Liver (tissue), 9 donors: ENCODE measurements around the gene CNOT8. TPM values are rescaled to one million over a fixed set of nuclear protein-coding genes. Genes with fewer than 3 reads are reported as not detected.

Source experiments
- DNase-seq: peaks from one replicate; pipeline ENCODE4 v3.0.0-alpha.2; 2017; ENCODE audit warnings: low spot score
- H3K27ac ChIP-seq, 2 donors: one replicate each; pipeline ENCODE4 v1.7.0; 2013; ENCODE audit warnings: inconsistent platforms in 2 of 2, low read length in 2 of 2, control low read depth in 1 of 2, low read depth in 1 of 2, mild to moderate bottlenecking in 1 of 2
- H3K27me3 ChIP-seq, 4 donors: one replicate each; pipeline versions ENCODE4 v1.6.1 to v1.7.0; 2013; ENCODE audit warnings: low read length in 3 of 4, inconsistent platforms in 1 of 4, mild to moderate bottlenecking in 1 of 4, moderate library complexity in 1 of 4; ENCODE audit not compliant: control insufficient read depth in 4 of 4, insufficient read depth in 4 of 4
- H3K36me3 ChIP-seq, 4 donors: one replicate each; pipeline versions ENCODE4 v1.6.1 to v1.7.0; 2013; ENCODE audit warnings: low read length in 3 of 4, mild to moderate bottlenecking in 3 of 4, low read depth in 1 of 4, moderate library complexity in 1 of 4; ENCODE audit not compliant: control insufficient read depth in 4 of 4, insufficient read depth in 3 of 4
- H3K4me1 ChIP-seq, 4 donors: one replicate each; pipeline versions ENCODE4 v1.6.1 to v1.7.0; 2013; ENCODE audit warnings: low read length in 3 of 4, mild to moderate bottlenecking in 3 of 4, moderate library complexity in 1 of 4; ENCODE audit not compliant: control insufficient read depth in 4 of 4, insufficient read depth in 4 of 4
- H3K4me3 ChIP-seq, 3 donors: one replicate each; pipeline versions ENCODE4 v1.6.1 to v1.7.0; 2013; ENCODE audit warnings: low read length in 3 of 3, control low read depth in 1 of 3, low read depth in 1 of 3, mild to moderate bottlenecking in 1 of 3
- H3K9ac ChIP-seq, 2 donors: one replicate each; pipeline ENCODE4 v1.7.0; 2013; ENCODE audit warnings: low read length in 2 of 2, mild to moderate bottlenecking in 2 of 2, moderate library complexity in 2 of 2, control low read depth in 1 of 2, low read depth in 1 of 2
- H3K9me3 ChIP-seq, 4 donors: one replicate each; pipeline versions ENCODE4 v1.6.1 to v1.7.0; 2013; ENCODE audit warnings: low read length in 3 of 4; ENCODE audit not compliant: control insufficient read depth in 4 of 4
- ATF3 ChIP-seq: IDR thresholded peaks from 2 replicates; pipeline ENCODE4 v1.6.1; 2016; ENCODE audit warnings: antibody characterized with exemption
- EGR1 ChIP-seq, 2 donors: IDR thresholded peaks; 2 replicates each; pipeline ENCODE4 v1.6.1; 2016 to 2018; ENCODE audit warnings: antibody characterized with exemption in 2 of 2, low read depth in 2 of 2
- FOXA1 ChIP-seq: IDR thresholded peaks from 2 replicates; pipeline ENCODE4 v1.6.1; 2016; ENCODE audit warnings: antibody characterized with exemption
- FOXA2 ChIP-seq: IDR thresholded peaks from 2 replicates; pipeline ENCODE4 v1.6.1; 2016; ENCODE audit warnings: antibody characterized with exemption
- GABPA ChIP-seq, 2 donors: IDR thresholded peaks in 1 of 2; conservative IDR thresholded peaks in 1 of 2; 2 replicates each; pipeline ENCODE4 v1.6.1; 2016; ENCODE audit warnings: antibody characterized with exemption in 2 of 2, mild to moderate bottlenecking in 1 of 2, moderate library complexity in 1 of 2
- HNF4A ChIP-seq, 2 donors: conservative IDR thresholded peaks; 2 replicates each; pipeline ENCODE4 v1.6.1; 2016; ENCODE audit warnings: antibody characterized with exemption in 2 of 2, mild to moderate bottlenecking in 2 of 2
- MAX ChIP-seq: IDR thresholded peaks from 2 replicates; pipeline ENCODE4 v1.6.1; 2016; ENCODE audit warnings: antibody characterized with exemption
- NR2F2 ChIP-seq: IDR thresholded peaks from 2 replicates; pipeline ENCODE4 v1.6.1; 2016; ENCODE audit warnings: antibody characterized with exemption
- RAD21 ChIP-seq, 2 donors: IDR thresholded peaks; 2 replicates each; pipeline ENCODE4 v1.6.1; 2016; ENCODE audit warnings: antibody characterized with exemption in 2 of 2, mild to moderate bottlenecking in 2 of 2
- REST ChIP-seq: IDR thresholded peaks from 2 replicates; pipeline ENCODE4 v1.6.1; 2016; ENCODE audit warnings: antibody characterized with exemption, mild to moderate bottlenecking
- RXRA ChIP-seq, 2 donors: IDR thresholded peaks; 2 replicates each; pipeline ENCODE4 v1.6.1; 2017 to 2018; ENCODE audit warnings: antibody characterized with exemption in 2 of 2, mild to moderate bottlenecking in 1 of 2
- SP1 ChIP-seq: IDR thresholded peaks from 2 replicates; pipeline ENCODE4 v1.6.1; 2018; ENCODE audit warnings: antibody characterized with exemption, mild to moderate bottlenecking
- TAF1 ChIP-seq: conservative IDR thresholded peaks from 2 replicates; pipeline ENCODE4 v1.6.1; 2016; ENCODE audit warnings: antibody characterized with exemption, mild to moderate bottlenecking
- WGBS: extraction: QIAGEN DNeasy Blood & Tissue Kit; methylation state at CpG from one replicate; pipeline ENCODE4 v1.1.7; 2013; 5-methylcytosine and 5-hydroxymethylcytosine counted together
- polyA plus RNA-seq, 2 donors: library from polyadenylated mRNA; stranded (reverse) in 1 of 2; unstranded in 1 of 2; fragments of 200-250 nt in 1 of 2; fragments of >200 nt in 1 of 2; fragmentation: Nextera tagmentation in 1 of 2; extraction: Ambion mirVana in 1 of 2; gene quantifications; one replicate each; pipeline versions ENCODE4 v1.2.1 to v1.2.3, GENCODE V29; 2013 to 2015
- total RNA-seq, 2 donors: library from RNA; depleted of rRNA; stranded (reverse); fragments of >200 nt; gene quantifications; one replicate each; pipeline ENCODE4 v1.2.3, GENCODE V29; 2014
- TF ChIP-seq, protein P1 (sequence below): IDR thresholded peaks from 2 replicates; pipeline ENCODE4 v1.6.1; 2016; ENCODE audit warnings: antibody characterized with exemption
- donor health status: healthy.
- donor health status: healthy.
- donor health status: healthy.
- donor health status: healthy.
- donor health status: healthy.

Gene CNOT8
- total and polyA plus RNA-seq, 4 donors = 12.6 to 38.9 (median 20.8) TPM

GRCh38 chr5:154860123-154860522, 1.7 kb downstream of the CNOT8 start:
- H3K4me1 ChIP-seq = peaks cover 4 to 27% (median 24%) of the 10 kb centered on the region in 4 donors
- TF ChIP-seq RAD21 (IDR thresholded peaks at IDR 0.05) (no peak), FOXA1 (no peak), ATF3 (no peak), MAX (no peak)

DNA sequence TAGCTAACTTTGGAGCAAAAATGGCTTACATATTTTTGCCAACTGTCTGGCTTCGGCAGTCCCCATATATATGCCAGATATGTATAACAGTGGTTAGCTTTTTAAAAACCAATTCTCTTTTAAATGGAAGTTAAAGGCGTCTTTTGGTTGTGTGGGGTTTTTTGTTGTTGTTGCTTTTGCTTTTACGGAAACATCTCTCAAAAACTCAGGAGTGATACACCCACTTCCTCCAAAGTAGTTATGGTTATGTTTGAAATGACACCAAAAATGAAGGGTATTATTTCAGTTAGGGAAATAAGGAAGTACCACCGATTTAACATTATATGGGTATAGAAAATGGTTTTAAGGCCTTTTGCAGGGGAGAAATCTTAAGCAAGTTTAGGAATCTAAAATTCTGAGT, 2.3 kb downstream of the CNOT8 start:
- Histone ChIP-seq H3K9ac (no peak overlapping the region), H3K4me1 (peaks cover 4 to 27% (median 24%) of the 10 kb centered on the region in 4 donors), H3K36me3 (peaks cover 0 to 8% (median 6%) of the 10 kb centered on the region in 4 donors), H3K4me3 (no peak overlapping the region), H3K9me3 (no peaks in the 10 kb centered on the region), H3K27me3 (no peaks in the 10 kb centered on the region), H3K27ac (peak overlapping the region in 1 of 2 donors; percentile 93)
- 50% methylated on average over 4 of the region's 4 CpGs for WGBS
- TF ChIP-seq SP1 (no peak), TAF1 (no peak)
- TF ChIP-seq, protein P1, sequence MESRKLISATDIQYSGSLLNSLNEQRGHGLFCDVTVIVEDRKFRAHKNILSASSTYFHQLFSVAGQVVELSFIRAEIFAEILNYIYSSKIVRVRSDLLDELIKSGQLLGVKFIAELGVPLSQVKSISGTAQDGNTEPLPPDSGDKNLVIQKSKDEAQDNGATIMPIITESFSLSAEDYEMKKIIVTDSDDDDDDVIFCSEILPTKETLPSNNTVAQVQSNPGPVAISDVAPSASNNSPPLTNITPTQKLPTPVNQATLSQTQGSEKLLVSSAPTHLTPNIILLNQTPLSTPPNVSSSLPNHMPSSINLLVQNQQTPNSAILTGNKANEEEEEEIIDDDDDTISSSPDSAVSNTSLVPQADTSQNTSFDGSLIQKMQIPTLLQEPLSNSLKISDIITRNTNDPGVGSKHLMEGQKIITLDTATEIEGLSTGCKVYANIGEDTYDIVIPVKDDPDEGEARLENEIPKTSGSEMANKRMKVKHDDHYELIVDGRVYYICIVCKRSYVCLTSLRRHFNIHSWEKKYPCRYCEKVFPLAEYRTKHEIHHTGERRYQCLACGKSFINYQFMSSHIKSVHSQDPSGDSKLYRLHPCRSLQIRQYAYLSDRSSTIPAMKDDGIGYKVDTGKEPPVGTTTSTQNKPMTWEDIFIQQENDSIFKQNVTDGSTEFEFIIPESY = no peak
- DNase-seq = no peak

More at GRCh38 chr5:154860123-154860522, 1.7 kb downstream of the CNOT8 start:
- DNase-seq = no peak
- peaks cover 0 to 8% (median under 1%) of the 10 kb centered on the region in 4 donors for H3K36me3 ChIP-seq
- H3K9ac ChIP-seq = peak overlapping the region in 1 of 2 donors; percentile 8
- H3K27me3 ChIP-seq = no peaks in the 10 kb centered on the region
- 47% methylated on average over 5 of the region's 5 CpGs for WGBS
- H3K27ac ChIP-seq = peak overlapping the region; percentile 90 to 93
- H3K4me3 ChIP-seq = peak overlapping the region in 2 of 3 donors; percentile 27 to 75
- H3K9me3 ChIP-seq = no peaks in the 10 kb centered on the region

GRCh38 chr5:154861946-154862345, 3.5 kb downstream of the CNOT8 start:
- WGBS = 80% methylated on average over 8 of the region's 8 CpGs
- Histone ChIP-seq H3K36me3 (peaks cover 0 to 13% (median 11%) of the 10 kb centered on the region in 4 donors), H3K4me1 (peaks cover 4 to 23% (median 21%) of the 10 kb centered on the region in 4 donors), H3K27me3 (no peaks in the 10 kb centered on the region), H3K9ac (no peak overlapping the region), H3K4me3 (no peak overlapping the region), H3K27ac (no peak overlapping the region), H3K9me3 (no peaks in the 10 kb centered on the region)
- no peak for DNase-seq
- TF ChIP-seq EGR1 (IDR thresholded peaks at IDR 0.05; ENCODE audit: low read depth in 2 of 2) (no peak), FOXA2 (no peak), NR2F2 (no peak), RAD21 (IDR thresholded peaks at IDR 0.05) (no peak), HNF4A (conservative IDR thresholded peaks at IDR 0.05) (no peak)

GRCh38 chr5:154862766-154863165, 4.3 kb downstream of the CNOT8 start:
- Histone ChIP-seq H3K27ac (no peak overlapping the region), H3K4me1 (peaks cover 4 to 18% (median 17%) of the 10 kb centered on the region in 4 donors), H3K27me3 (no peaks in the 10 kb centered on the region), H3K9me3 (no peaks in the 10 kb centered on the region), H3K4me3 (no peak overlapping the region), H3K36me3 (peaks cover 0 to 17% (median 11%) of the 10 kb centered on the region in 4 donors), H3K9ac (no peak overlapping the region)
- WGBS = 80% methylated on average over 2 of the region's 2 CpGs
- DNase-seq = no peak
- no peak for TF ChIP-seq EGR1 (IDR thresholded peaks at IDR 0.05; ENCODE audit: low read depth in 2 of 2)
- no peak for TF ChIP-seq SP1
- TF ChIP-seq MAX = no peak
- TF ChIP-seq, protein P1 = no peak
- TF ChIP-seq FOXA1 = no peak
- no peak for TF ChIP-seq NR2F2
- TF ChIP-seq REST = no peak
- TF ChIP-seq RXRA (IDR thresholded peaks at IDR 0.05) = no peak
- no peak for TF ChIP-seq GABPA (IDR thresholded peaks at IDR 0.05 in 1 of 2, conservative IDR thresholded peaks at IDR 0.05 in 1 of 2)
